Adrenal gland (tissue), 12 donors: ENCODE measurements around the gene TCTN1. TPM values are rescaled to one million over a fixed set of nuclear protein-coding genes. Genes with fewer than 3 reads are reported as not detected.

ENCODE experiments used
- DNase-seq, 7 donors: peaks; one replicate each; pipeline ENCODE4 v3.0.0-alpha.2; 2019 to 2020
- H3K27ac ChIP-seq, 5 donors: fragments of 200-600 bp; sonication (generic) in 4 of 5; 1 replicate in 3 of 5; 2 replicates in 2 of 5; pipeline versions ENCODE4 v1.5.1 to v1.8.0; 2016 to 2020; ENCODE audit warnings: mild to moderate bottlenecking in 1 of 5
- H3K27me3 ChIP-seq: fragments of 200-600 bp; 2 replicates; pipeline ENCODE4 v1.8.0; 2021
- H3K36me3 ChIP-seq, 2 donors: fragments of 200-600 bp; replicated peaks in 1 of 2; 1 replicate in 1 of 2; 2 replicates in 1 of 2; pipeline versions ENCODE4 v1.5.1 to v1.8.0; 2018 to 2022
- H3K4me1 ChIP-seq, 2 donors: fragments of 200-600 bp; replicated peaks in 1 of 2; 1 replicate in 1 of 2; 2 replicates in 1 of 2; pipeline versions ENCODE4 v1.5.1 to v1.8.0; 2018 to 2021
- H3K4me3 ChIP-seq, 4 donors: fragments of 200-600 bp; sonication (generic) in 3 of 4; one replicate each; pipeline ENCODE4 v1.5.1; 2016 to 2018
- H3K9me3 ChIP-seq, 3 donors: fragments of 200-600 bp; sonication (generic) in 1 of 3; replicated peaks in 1 of 3; 1 replicate in 2 of 3; 2 replicates in 1 of 3; pipeline versions ENCODE4 v1.5.1 to v1.8.0; 2016 to 2021
- CTCF ChIP-seq, 6 experiments: fragments of 450-650 bp in 4 of 6; fragments of 200-600 bp in 2 of 6; sonication (generic) in 1 of 6; IDR thresholded peaks; 1 replicate in 5 of 6; 2 replicates in 1 of 6; pipeline versions ENCODE4 v1.5.1 to v1.8.0; 2016 to 2021; ENCODE audit warnings: antibody characterized with exemption in 6 of 6, mild to moderate bottlenecking in 2 of 6, moderate library complexity in 1 of 6
- POLR2A ChIP-seq, 2 donors: fragments of 450-650 bp; IDR thresholded peaks; one replicate each; pipeline ENCODE4 v1.6.1; 2017; ENCODE audit warnings: antibody characterized with exemption in 2 of 2, mild to moderate bottlenecking in 2 of 2, moderate library complexity in 1 of 2
- WGBS, 4 donors: extraction: QIAGEN DNeasy Blood & Tissue Kit in 2 of 4; methylation state at CpG; one replicate each; pipeline versions ENCODE4 v1.1.5 to v1.1.7; 2013 to 2017; 5-methylcytosine and 5-hydroxymethylcytosine counted together
- intact Hi-C, 2 donors: fragments of 100-400 bp; cut with DNase I; formaldehyde crosslinking; loops; one replicate each; pipeline versions ENCODE4 v1.14.1 to v1.15.0; 2022 to 2023
- polyA plus RNA-seq, 3 donors: library from polyadenylated mRNA; stranded (reverse); fragments of 200-250 nt in 2 of 3; fragments of 350-450 nt in 1 of 3; fragmentation: Illumina TruSeq in 1 of 3; extraction: RNeasy Lipid Tissue Mini Kit (QIAGEN cat#74804) in 1 of 3; gene quantifications; one replicate each; pipeline ENCODE4 v1.2.3, GENCODE V29; 2013 to 2014
- total RNA-seq, 9 donors: library from RNA; depleted of rRNA in 4 of 9; stranded (reverse); fragments of >200 nt in 4 of 9; fragments of 120-200 nt in 1 of 9; fragmentation: NEBNext Ultra II Directional in 1 of 9; extraction: Animal tissue kit (Norgen Biotek cat#: 25700) in 1 of 9; gene quantifications; one replicate each; pipeline versions ENCODE4 v1.1.0 to v1.2.4, GENCODE V29; 2013 to 2023
- donor health status: healthy with polysubstance abuse.
- donor health status: Bipolar disorder and iron deficiency.
- donor health status: DM: yes; HTN: yes; CAD: no.
- donor health status: DM: no; HTN: no; CAD: no.
- donor health status: DM: no; HTN: no; CAD: no.
- donor health status: DM: yes; HTN: yes; CAD: no.

The TCTN1 gene
- total and polyA plus RNA-seq, 12 donors: 37.3 to 174 (median 55.1) TPM

DNA sequence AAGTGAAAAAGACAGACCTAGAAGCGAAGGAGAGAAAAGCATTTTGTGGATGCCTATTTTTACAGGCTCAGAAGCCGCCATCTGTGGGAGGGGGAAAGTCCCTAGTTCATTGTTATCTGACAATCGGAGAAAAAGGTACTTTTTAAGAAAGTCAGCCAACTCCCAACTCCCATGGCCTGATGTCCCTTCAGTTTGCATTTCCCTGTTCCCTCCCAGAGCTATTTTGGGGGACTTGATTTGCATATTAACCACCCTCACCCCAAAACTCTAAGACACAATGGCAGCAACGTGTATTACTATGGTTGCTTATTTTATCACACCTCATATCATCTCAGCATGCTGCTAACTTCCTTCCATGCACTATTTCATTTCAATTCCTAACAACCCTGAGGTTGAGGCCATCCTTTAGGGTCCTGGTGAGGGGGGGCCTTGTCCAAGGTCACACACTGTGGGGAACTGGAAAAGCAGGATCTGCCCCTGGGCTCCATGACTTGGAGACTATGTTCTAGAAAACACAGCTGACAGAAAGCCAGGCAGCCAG, 56.3 kb downstream of the TCTN1 start:
- TF ChIP-seq CTCF (IDR thresholded peaks at IDR 0.05) (no peak), POLR2A (IDR thresholded peaks at IDR 0.05) (no peak)

DNA sequence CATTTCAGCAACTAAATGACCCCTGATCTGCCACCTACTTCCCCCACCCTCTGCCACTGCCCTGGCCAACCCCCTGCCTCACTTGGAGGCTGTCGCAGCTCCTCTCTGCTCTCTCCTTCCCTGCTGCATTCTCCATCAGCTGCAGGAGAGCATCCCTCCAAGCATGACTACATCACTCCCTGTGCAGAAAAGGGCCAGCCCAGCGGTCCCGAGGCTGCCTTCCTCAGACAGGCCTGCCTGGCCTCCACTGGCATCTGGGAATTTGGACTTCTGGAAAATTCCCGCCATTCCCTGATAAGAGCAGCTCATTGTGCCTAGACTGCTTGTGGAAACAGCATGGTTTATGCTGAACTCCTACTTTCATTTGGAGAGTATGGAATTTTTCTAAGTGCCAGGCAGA, 62.2 kb downstream of the TCTN1 start:
- no peaks in the 10 kb centered on the region for H3K27me3 ChIP-seq
- 86 to 94% (median 90%) methylated on average over 4 of the region's 4 CpGs for WGBS, 4 donors

More for the DNA sequence above, 56.3 kb downstream of the TCTN1 start:
- intact Hi-C loops: no loop called here
- Histone ChIP-seq H3K27ac (no peak overlapping the region), H3K27me3 (no peaks in the 10 kb centered on the region), H3K4me3 (no peak overlapping the region), H3K36me3 (no peaks in the 10 kb centered on the region), H3K4me1 (no peaks in the 10 kb centered on the region), H3K9me3 (no peaks in the 10 kb centered on the region)
- DNase-seq: no peak
- WGBS, 4 donors: 62 to 68% (median 64%) methylated on average over 4 of the region's 4 CpGs

DNA sequence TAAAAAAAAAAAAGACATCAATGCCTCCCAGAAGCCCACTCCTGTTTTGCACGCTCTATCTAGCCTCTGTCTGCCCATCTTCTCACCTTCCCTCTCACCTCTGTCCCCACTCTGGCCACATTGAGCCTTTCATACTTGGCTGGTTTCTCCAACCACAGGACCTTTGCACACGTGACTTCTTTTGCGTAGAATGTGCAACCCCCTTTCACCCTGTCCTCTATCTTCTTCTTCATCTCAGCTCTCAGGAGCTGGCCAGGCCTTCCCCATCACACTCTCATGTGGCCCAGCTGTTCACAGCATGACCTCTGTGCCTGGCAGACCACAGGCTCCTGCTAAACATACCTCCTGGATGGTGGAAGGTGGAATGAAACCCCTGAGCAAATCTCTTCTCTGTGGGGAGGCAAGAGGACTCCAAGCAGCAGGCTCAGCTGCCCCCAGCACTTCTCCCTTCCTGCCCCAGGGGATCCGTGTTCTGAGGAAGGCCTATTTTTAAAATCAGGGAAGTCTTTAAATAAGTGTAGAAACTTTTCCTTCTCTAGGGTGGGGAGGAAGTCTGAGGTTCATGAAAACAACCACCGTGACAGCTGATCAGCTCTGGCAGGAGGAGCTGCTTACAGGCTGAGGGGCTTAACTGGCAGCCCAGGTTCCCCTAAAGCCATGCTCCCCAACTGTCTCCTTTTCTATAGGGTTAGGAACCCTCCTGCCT, 63.4 kb downstream of the TCTN1 start:
- peak overlapping the region in 1 of 5 donors; percentile 38 for H3K27ac ChIP-seq
- intact Hi-C loops: no loop called here
- 58 to 77% (median 64%) methylated on average over 5 of the region's 5 CpGs for WGBS, 4 donors

More for the DNA sequence above, 62.2 kb downstream of the TCTN1 start:
- no peaks in the 10 kb centered on the region for H3K9me3 ChIP-seq
- no peak overlapping the region for H3K4me3 ChIP-seq
- peaks cover 0 to 8% of the 10 kb centered on the region in 2 donors for H3K4me1 ChIP-seq
- no peak for DNase-seq
- TF ChIP-seq POLR2A (IDR thresholded peaks at IDR 0.05) (no peak), CTCF (IDR thresholded peaks at IDR 0.05) (no peak)
- H3K27ac ChIP-seq: no peak overlapping the region
- intact Hi-C loops: no loop called here
- H3K36me3 ChIP-seq: no peaks in the 10 kb centered on the region

DNA sequence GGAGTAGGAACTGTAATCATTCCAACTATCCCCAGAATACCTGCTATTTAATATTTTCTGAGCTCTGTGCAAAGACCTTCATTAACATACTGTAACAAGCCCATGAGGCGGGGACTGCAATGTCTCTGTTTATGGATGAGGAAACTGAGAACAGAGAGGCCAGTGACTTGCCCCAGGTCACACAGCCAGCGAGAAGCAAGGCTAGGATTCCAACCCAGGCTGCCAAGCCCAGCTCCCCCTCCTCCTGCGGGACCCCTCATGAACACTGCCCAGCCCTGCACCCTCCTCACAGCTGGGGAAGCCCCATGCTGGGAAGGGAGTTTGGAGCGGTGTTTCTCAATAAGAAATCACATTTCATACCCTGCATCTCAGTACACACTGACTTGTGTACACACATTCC, 64.1 kb downstream of the TCTN1 start:
- no peak for DNase-seq
- intact Hi-C loops: no loop called here
- TF ChIP-seq CTCF (IDR thresholded peaks at IDR 0.05): no peak
- TF ChIP-seq POLR2A (IDR thresholded peaks at IDR 0.05): no peak
- Histone ChIP-seq H3K4me1 (peaks cover 0 to 8% of the 10 kb centered on the region in 2 donors), H3K4me3 (no peak overlapping the region), H3K36me3 (no peaks in the 10 kb centered on the region), H3K9me3 (no peaks in the 10 kb centered on the region), H3K27ac (peak overlapping the region in 1 of 5 donors; percentile 38), H3K27me3 (no peaks in the 10 kb centered on the region)
- WGBS, 4 donors: 78 to 81% (median 80%) methylated on average over 4 of the region's 4 CpGs

More for the DNA sequence above, 63.4 kb downstream of the TCTN1 start:
- H3K36me3 ChIP-seq: no peaks in the 10 kb centered on the region
- H3K9me3 ChIP-seq: no peaks in the 10 kb centered on the region
- DNase-seq: no peak
- peaks cover 0 to 8% of the 10 kb centered on the region in 2 donors for H3K4me1 ChIP-seq
- H3K4me3 ChIP-seq: no peak overlapping the region
- H3K27me3 ChIP-seq: no peaks in the 10 kb centered on the region
- TF ChIP-seq POLR2A (IDR thresholded peaks at IDR 0.05): no peak
- TF ChIP-seq CTCF (IDR thresholded peaks at IDR 0.05): no peak
